Fibroblast of villous mesenchyme (primary cell): ENCODE results near the gene GOLT1A. TPM values are rescaled to one million over a fixed set of nuclear protein-coding genes. Genes with fewer than 3 reads are reported as not detected.
A peak's percentile ranks its signal among the peaks of the same experiment; 100 is the strongest.

Source experiments
- DNase-seq: peaks from one replicate; pipeline ENCODE4 v3.0.0-alpha.2; 2010; ENCODE audit warnings: low read depth
- H3K4me3 ChIP-seq: 2 replicates; pipeline ENCODE4 v1.5.1; 2011; ENCODE audit warnings: low read depth, mild to moderate bottlenecking, low read length
- CTCF ChIP-seq: IDR thresholded peaks from 2 replicates; pipeline ENCODE4 v1.5.1; 2012; ENCODE audit warnings: low read depth, mild to moderate bottlenecking, low read length; ENCODE audit not compliant: insufficient read depth
- total RNA-seq: library from RNA; depleted of rRNA; stranded (reverse); fragments of >200 nt; gene quantifications from 2 replicates; pipeline ENCODE4 v1.2.3, GENCODE V29; 2012

The GOLT1A gene
- total RNA-seq, 1 donor = not detected

- H3K4me3 ChIP-seq = no peak overlapping the region
- TF ChIP-seq CTCF = no peak
- DNase-seq = no peak
These were observed 51.9 kb downstream of the GOLT1A start for GRCh38 chr1:204161609-204162493.

- H3K4me3 ChIP-seq = no peak overlapping the region
- TF ChIP-seq CTCF = no peak
- no peak for DNase-seq
These were observed 55.8 kb downstream of the GOLT1A start for GRCh38 chr1:204157962-204158361.

- no peak for DNase-seq
These were observed 57.9 kb downstream of the GOLT1A start for GRCh38 chr1:204155881-204156280.

GRCh38 chr1:204154568-204155255 is 59.1 kb downstream of the GOLT1A start:
- no peak for TF ChIP-seq CTCF
- H3K4me3 ChIP-seq = no peak overlapping the region
- no peak for DNase-seq

More at GRCh38 chr1:204155881-204156280, 57.9 kb downstream of the GOLT1A start:
- no peak for TF ChIP-seq CTCF
- H3K4me3 ChIP-seq = no peak overlapping the region

GRCh38 chr1:204153667-204154066 is 60.1 kb downstream of the GOLT1A start:
- no peak overlapping the region for H3K4me3 ChIP-seq
- no peak for DNase-seq
- TF ChIP-seq CTCF = no peak

GRCh38 chr1:204152310-204153044 is 61.3 kb downstream of the GOLT1A start:
- no peak for DNase-seq
- H3K4me3 ChIP-seq = peak overlapping the region; percentile 67
- TF ChIP-seq CTCF = no peak
